ENCODE measurements around the gene PIR.
A peak's percentile ranks its signal among the peaks of the same experiment; 100 is the strongest.

Gene PIR

GRCh38 chrX:15493118-15493962, at the start of gene PIR:
Gene PIR (minus strand): TSS chrX:15493333. CDS start chrX:15491257, 2,076 bp downstream.
- TF ChIP-seq CTCF (conservative IDR thresholded peaks at IDR 0.05; ENCODE audit: low read depth), result peak; percentile 33
- H3K27ac ChIP-seq, result peak within 1 kb of the TSS; percentile 68
- DNase-seq (ENCODE audit: low spot score), result peak; percentile 82
- CTCF ChIA-PET, result interaction anchor here (0.6 to 0.8 kb wide), 4 partner anchors 11 to 1455 kb away, joined by 3 to 4 read pairs (median 3); no protein-coding TSS in a partner anchor
- POLR2A ChIA-PET (ENCODE audit: low non-redundant PET), result no interaction called here

- ChIA-PET POLR2A (ENCODE audit: low non-redundant PET) (no interaction called here), CTCF (no interaction called here)
- no peak for DNase-seq (ENCODE audit: low spot score)
- no peak overlapping the region for H3K27ac ChIP-seq
- no peak for TF ChIP-seq CTCF (conservative IDR thresholded peaks at IDR 0.05; ENCODE audit: low read depth)
Measured at GRCh38 chrX:15530318-15530717, 37.2 kb upstream of the PIR start.

- H3K27ac ChIP-seq, result no peak overlapping the region
- CTCF ChIA-PET, result no interaction called here
- TF ChIP-seq CTCF (conservative IDR thresholded peaks at IDR 0.05; ENCODE audit: low read depth), result no peak
- POLR2A ChIA-PET (ENCODE audit: low non-redundant PET), result no interaction called here
- no peak for DNase-seq (ENCODE audit: low spot score)
Measured at GRCh38 chrX:15529165-15529564, 36.0 kb upstream of the PIR start.

GRCh38 chrX:15525664-15526416, 32.7 kb upstream of the PIR start:
- ChIA-PET POLR2A (ENCODE audit: low non-redundant PET) (no interaction called here), CTCF (no interaction called here)
- no peak for TF ChIP-seq CTCF (conservative IDR thresholded peaks at IDR 0.05; ENCODE audit: low read depth)
- no peak overlapping the region for H3K27ac ChIP-seq
- DNase-seq (ENCODE audit: low spot score), result no peak

GRCh38 chrX:15524417-15524816, 31.3 kb upstream of the PIR start:
- ChIA-PET CTCF (no interaction called here), POLR2A (ENCODE audit: low non-redundant PET) (no interaction called here)
- DNase-seq (ENCODE audit: low spot score), result no peak
- no peak overlapping the region for H3K27ac ChIP-seq
- no peak for TF ChIP-seq CTCF (conservative IDR thresholded peaks at IDR 0.05; ENCODE audit: low read depth)

GRCh38 chrX:15523088-15523487, 30.0 kb upstream of the PIR start:
- no peak overlapping the region for H3K27ac ChIP-seq
- no peak for DNase-seq (ENCODE audit: low spot score)
- TF ChIP-seq CTCF (conservative IDR thresholded peaks at IDR 0.05; ENCODE audit: low read depth), result no peak
- ChIA-PET CTCF (no interaction called here), POLR2A (ENCODE audit: low non-redundant PET) (no interaction called here)

Data from RWPE1 (cell line).